Measurements from ENCODE around the gene MOGAT2. TPM values are rescaled to one million over a fixed set of nuclear protein-coding genes. Genes with fewer than 3 reads are reported as not detected.
A peak's percentile ranks its signal among the peaks of the same experiment; 100 is the strongest.
"Not testable (repeated sequence)": the region's sequence is repeated elsewhere in the genome, so short reads cannot be mapped to it uniquely, and the experiment has no call there.

Gene MOGAT2
- total and polyA plus RNA-seq, 12 donors = 0.11 to 0.34 (median 0.15) TPM; not detected in 8

DNA sequence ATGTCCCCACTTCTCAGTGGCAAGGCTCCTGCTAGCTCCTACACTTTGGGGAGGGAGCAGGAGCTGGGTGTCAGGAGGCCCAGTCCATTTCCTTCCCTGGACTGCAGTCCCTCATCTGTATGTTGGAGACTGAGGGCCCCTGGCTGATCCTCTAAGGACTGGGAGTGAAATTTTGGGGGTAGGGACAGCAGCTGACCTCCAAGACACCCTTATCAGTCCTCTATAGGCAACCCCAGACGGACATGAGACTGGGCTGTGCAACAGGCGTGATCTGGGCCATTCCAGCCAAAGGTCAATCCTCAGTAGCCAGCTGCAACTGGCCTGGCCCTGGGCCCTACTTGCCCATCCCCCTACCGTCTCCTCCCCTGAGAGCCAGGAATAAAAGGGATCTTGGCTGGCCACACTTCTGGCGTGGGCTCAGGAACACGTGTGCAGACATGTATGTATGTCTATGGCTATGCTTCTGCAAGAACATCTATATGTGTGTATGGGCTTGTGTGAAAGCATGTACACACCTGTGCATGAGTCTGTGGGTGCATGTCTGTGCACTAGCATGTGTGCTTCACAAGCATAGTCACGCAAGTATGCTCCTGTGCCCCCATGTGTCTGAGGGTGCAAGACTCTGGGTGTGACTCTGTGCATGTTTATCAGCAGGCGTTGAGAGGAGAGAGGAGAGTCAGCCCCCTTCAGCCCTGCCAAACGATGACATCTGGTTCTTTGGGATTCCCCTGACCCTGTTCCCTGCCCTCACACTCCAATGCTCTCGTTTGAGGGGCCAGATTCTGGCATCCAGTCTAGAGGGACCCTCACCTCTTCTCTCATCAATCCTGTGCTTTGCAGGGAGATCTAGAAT is 26.3 kb downstream of the MOGAT2 start:
- WGBS, 4 donors = 54 to 70% (median 61%) methylated on average over 7 to 9 of the region's 9 CpGs
- TF ChIP-seq POLR2A (IDR thresholded peaks at IDR 0.05) = no peak
- Histone ChIP-seq H3K27ac (no peak overlapping the region), H3K27me3 (no peaks in the 10 kb centered on the region), H3K4me3 (no peak overlapping the region), H3K9me3 (replicated peaks in 1 of 3) (no peaks in the 10 kb centered on the region), H3K36me3 (replicated peaks in 1 of 2) (no peaks in the 10 kb centered on the region), H3K4me1 (replicated peaks in 1 of 2) (no peaks in the 10 kb centered on the region)
- peak in 3 of 7 donors; percentile 14 to 39 (median 24) for DNase-seq
- intact Hi-C loops (cut with DNase I) = no loop called here

DNA sequence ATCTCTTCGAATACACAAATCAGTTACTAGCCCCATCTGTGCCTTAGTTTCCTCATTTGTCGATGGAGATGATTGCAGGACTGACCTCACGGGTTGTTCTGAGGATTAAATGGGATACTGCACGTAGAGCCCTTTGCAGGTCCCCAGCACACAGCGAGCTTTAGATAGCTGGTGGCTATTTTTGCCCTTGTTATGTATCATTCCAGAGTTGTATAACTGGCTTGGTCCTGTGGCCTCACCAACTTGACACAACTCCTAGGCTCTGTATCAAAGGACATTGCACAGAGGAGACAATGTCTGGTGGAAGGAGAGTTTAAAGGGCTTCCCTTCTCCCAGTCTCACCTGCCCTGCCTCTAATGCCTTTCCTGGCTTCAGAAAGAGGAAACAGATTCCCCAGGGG is 28.2 kb downstream of the MOGAT2 start:
- no peaks in the 10 kb centered on the region for H3K36me3 ChIP-seq (replicated peaks in 1 of 2)
- intact Hi-C loops (cut with DNase I) = no loop called here
- H3K27me3 ChIP-seq = no peaks in the 10 kb centered on the region
- no peaks in the 10 kb centered on the region for H3K9me3 ChIP-seq (replicated peaks in 1 of 3)
- WGBS, 4 donors = 69 to 87% (median 82%) methylated on average over 5 of the region's 5 CpGs
- no peak overlapping the region for H3K4me3 ChIP-seq
- no peaks in the 10 kb centered on the region for H3K4me1 ChIP-seq (replicated peaks in 1 of 2)
- no peak overlapping the region for H3K27ac ChIP-seq
- no peak for TF ChIP-seq POLR2A (IDR thresholded peaks at IDR 0.05)
- TF ChIP-seq, protein P1, sequence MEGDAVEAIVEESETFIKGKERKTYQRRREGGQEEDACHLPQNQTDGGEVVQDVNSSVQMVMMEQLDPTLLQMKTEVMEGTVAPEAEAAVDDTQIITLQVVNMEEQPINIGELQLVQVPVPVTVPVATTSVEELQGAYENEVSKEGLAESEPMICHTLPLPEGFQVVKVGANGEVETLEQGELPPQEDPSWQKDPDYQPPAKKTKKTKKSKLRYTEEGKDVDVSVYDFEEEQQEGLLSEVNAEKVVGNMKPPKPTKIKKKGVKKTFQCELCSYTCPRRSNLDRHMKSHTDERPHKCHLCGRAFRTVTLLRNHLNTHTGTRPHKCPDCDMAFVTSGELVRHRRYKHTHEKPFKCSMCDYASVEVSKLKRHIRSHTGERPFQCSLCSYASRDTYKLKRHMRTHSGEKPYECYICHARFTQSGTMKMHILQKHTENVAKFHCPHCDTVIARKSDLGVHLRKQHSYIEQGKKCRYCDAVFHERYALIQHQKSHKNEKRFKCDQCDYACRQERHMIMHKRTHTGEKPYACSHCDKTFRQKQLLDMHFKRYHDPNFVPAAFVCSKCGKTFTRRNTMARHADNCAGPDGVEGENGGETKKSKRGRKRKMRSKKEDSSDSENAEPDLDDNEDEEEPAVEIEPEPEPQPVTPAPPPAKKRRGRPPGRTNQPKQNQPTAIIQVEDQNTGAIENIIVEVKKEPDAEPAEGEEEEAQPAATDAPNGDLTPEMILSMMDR (IDR thresholded peaks at IDR 0.05) = no peak
- no peak for DNase-seq

DNA sequence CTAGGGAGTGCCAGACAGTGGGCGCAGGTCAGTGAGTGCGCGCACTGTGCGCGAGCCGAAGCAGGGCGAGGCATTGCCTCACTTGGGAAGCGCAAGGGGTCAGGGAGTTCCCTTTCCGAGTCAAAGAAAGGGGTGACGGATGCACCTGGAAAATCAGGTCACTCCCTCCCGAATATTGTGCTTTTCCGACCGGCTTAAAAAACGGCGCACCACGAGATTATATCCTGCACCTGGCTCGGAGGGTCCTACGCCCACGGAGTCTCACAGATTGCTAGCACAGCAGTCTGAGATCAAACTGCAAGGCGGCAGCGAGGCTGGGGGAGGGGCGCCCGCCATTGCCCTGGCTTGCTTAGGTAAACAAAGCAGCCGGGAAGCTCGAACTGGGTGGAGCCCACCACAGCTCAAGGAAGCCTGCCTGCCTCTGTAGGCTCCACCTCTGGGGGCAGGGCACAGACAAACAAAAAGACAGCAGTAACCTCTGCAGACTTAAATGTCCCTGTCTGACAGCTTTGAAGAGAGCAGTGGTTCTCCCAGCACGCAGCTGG is 31.2 kb downstream of the MOGAT2 start:
- H3K4me1 ChIP-seq (replicated peaks in 1 of 2); H3K36me3 ChIP-seq (replicated peaks in 1 of 2); H3K9me3 ChIP-seq (replicated peaks in 1 of 3); H3K27ac ChIP-seq; DNase-seq; intact Hi-C loops (cut with DNase I); H3K4me3 ChIP-seq; H3K27me3 ChIP-seq: not testable (repeated sequence)
- 59 to 74% (median 63%) methylated on average over 12 to 18 of the region's 26 CpGs; no CpG with 5 or more reads in 1 of the 4 donors for WGBS, 4 donors

DNA sequence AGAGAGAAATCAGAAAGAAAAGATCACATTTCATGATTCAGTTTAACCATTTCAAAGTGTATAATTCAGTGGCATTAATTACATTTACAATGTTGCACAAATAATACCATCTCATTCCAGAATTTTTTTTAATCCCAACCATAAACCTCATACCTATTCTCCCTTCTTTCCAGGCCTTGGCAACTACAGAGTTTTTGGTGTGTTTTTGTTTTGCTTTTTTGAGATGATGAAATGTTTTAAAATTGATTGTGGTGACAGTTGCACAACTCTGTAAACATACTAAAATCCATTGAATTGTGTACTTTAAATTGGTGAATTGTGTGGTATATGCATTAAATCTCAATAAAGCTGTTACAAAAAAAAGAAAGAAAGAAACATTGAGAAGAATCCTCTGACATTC is 37.3 kb downstream of the MOGAT2 start:
- H3K27ac ChIP-seq; H3K4me1 ChIP-seq (replicated peaks in 1 of 2); DNase-seq; H3K36me3 ChIP-seq (replicated peaks in 1 of 2); H3K4me3 ChIP-seq; H3K27me3 ChIP-seq; intact Hi-C loops (cut with DNase I); H3K9me3 ChIP-seq (replicated peaks in 1 of 3): not testable (repeated sequence)

DNA sequence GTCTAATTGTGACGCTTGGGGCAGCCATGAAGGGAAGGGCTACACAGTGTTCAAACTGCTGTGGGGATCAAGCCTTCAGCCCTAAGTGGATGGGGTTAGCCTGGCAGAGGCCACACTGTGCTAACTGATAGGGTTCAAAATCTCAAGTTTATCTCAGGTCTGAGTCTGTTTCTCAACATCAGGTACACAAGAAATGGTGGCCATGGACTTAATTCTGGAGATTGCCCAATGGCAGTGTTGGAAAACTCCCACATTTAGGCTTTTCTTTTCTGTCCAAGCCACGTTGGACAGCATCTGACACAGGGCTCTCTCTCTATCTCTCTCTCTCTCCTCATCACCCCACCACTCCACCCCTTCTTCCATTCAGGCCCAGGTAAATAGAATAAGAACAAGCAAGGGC is 40.0 kb downstream of the MOGAT2 start:
- no peaks in the 10 kb centered on the region for H3K4me1 ChIP-seq (replicated peaks in 1 of 2)
- H3K36me3 ChIP-seq (replicated peaks in 1 of 2) = no peaks in the 10 kb centered on the region
- H3K9me3 ChIP-seq (replicated peaks in 1 of 3) = no peaks in the 10 kb centered on the region
- no peak overlapping the region for H3K27ac ChIP-seq
- no peak for DNase-seq
- intact Hi-C loops (cut with DNase I) = no loop called here
- no peak overlapping the region for H3K4me3 ChIP-seq
- TF ChIP-seq, protein P1 (IDR thresholded peaks at IDR 0.05) = no peak
- TF ChIP-seq POLR2A (IDR thresholded peaks at IDR 0.05) = no peak
- WGBS, 4 donors = 66 to 82% (median 77%) methylated on average over 2 of the region's 2 CpGs
- H3K27me3 ChIP-seq = no peaks in the 10 kb centered on the region

Data from adrenal gland (tissue), 12 donors.